GM19438 (cell line): ENCODE results near the gene HSPA6.
A peak's percentile ranks its signal among the peaks of the same experiment; 100 is the strongest.
"Not testable (repeated sequence)": the region's sequence is repeated elsewhere in the genome, so short reads cannot be mapped to it uniquely, and the experiment has no call there.

ENCODE experiments used
- ATAC-seq: cut with Tn5 transposase; IDR thresholded peaks from one replicate; pipeline ENCODE4 v1.9.1; 2021; ENCODE audit warnings: low read depth; ENCODE audit not compliant: unreplicated experiment

The HSPA6 gene

DNA sequence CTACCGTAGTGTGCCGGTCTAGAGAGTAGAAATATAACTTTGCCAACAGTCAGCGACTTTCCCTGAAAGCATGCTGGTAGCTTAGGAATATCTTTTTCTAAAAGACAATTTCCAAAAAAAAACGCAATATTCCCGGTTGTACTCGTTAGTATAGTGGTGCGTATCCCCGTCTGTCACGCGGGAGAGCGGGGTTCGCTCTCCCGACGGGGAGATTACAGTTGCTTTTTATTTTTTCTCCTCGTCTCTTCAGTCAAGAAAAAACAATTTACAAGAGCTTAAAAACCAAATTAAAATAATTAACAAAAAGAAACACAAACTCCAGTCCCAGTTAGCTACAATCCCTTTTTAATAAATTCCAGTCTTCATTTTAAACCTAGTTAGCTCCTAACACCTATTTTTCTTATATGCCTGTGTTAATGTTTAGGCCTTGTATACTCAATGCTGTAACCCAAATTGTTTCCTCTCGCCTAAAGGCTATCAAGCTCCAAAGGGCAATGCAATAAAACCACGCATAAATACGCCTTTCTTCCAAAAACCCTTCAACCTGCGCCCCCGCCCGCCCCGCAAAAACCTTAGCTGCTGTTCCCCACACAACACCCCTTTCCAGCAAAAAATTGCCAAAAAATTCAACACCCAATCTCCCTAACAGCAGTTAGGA lies 7.8 kb downstream of the HSPA6 start:
- no peak for ATAC-seq

DNA sequence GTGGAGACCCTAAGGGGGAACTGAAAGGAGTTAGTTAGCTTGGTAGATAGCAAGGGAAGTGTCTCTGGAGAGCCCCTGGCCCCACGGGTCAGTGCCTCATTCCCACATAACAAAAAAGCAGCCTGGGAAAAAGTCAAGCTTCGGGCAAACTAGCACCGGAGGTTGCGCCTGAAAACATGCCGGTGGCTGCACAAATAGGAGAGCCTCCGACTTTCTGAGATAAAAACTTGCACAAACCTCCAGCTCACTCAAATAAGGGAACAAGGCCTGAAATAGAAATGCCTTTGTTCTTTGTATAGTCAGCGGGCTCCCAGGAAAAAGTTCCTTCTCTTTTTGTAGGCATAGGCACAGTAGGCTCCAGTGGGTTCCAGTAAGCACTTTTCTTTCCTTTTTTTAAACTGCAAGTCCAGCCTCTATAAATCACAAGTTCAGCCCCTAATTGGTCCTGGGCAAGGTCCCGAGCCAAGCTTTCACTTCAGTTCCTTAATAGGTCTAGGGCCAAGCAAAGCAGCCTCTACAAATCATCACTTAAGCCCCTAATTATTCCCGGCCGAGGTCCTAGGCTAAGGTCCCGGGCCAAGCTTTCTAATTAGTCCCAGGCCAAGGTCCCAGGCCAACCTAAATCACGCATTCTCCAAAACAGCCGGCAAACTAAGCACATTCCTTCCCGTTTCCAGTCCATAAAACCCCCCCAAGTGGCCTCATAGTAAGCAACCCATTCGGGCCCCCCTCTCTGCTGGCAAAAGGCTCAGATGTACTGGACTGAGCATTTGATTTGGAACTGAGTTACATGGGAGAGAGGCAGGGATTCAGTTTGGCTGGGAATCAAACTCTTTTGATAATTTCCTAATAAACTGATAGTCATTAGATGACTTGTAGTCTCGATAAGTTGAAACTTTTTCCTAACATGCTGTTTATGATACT lies 8.6 kb downstream of the HSPA6 start:
- not testable (repeated sequence) for ATAC-seq

DNA sequence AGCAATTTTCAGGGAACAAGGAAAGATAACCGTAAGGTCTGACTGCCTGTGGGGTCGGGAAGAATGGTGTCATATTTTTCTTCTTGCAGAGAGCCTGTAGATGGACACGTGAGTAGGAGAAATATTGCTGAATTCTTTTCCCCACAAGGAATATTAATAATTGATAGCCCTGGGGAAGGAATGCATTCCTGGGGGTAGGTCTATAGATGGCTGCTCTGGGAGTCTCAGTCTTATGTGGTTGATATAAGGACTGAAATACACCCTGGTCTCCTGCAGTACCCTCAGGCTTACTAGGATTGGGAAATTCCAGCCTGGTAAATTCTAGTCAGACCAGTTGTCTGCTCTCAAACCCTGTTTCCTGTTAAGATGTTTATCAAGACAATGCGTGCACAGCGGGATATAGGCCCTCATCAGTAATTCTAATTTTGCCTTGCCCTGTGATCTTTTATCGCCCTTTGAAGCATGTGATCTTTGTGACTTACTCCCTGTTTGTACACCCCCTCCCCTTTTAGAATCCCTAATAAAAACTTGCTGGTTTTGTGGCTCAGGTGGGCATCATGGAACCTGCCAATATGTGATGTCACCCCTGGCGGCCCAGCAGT lies 12.8 kb downstream of the HSPA6 start:
- ATAC-seq, result not testable (repeated sequence)

- not testable (repeated sequence) for ATAC-seq
These were observed 14.7 kb downstream of the HSPA6 start for GRCh38 chr1:161538925-161539479.

GRCh38 chr1:161539731-161540569 lies 15.6 kb downstream of the HSPA6 start:
- peak; percentile 53 for ATAC-seq

GRCh38 chr1:161540570-161540960 lies 16.2 kb downstream of the HSPA6 start:
- peak; percentile 31 for ATAC-seq

DNA sequence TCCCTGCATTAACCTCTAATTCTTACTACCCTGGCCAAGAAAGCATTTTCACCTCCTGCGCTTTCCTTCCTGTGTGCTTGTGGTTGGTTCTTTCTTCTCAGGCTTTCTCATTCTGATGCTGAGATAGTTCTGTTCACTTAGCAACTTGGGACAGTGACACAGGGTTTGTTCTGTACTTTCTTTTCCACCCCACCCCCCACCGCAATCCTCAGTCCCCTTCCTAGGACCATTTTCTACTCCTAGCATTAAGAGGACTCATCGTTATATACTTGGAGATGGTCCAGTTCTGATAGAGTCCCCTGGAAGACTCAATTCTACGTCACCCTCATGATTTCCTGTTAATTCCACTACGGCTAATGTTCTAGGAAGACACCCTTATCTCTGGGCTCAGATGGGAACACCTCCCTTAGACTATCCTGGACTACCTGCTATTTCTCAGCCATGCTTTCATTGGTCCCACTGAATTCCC lies 17.8 kb downstream of the HSPA6 start:
- peak; percentile 47 for ATAC-seq

- not testable (repeated sequence) for ATAC-seq
These were observed 18.8 kb downstream of the HSPA6 start for GRCh38 chr1:161543125-161543524.

- ATAC-seq, result not testable (repeated sequence)
These were observed 20.8 kb downstream of the HSPA6 start for GRCh38 chr1:161545005-161545731.

GRCh38 chr1:161547995-161548741 lies 23.8 kb downstream of the HSPA6 start:
- not testable (repeated sequence) for ATAC-seq

DNA sequence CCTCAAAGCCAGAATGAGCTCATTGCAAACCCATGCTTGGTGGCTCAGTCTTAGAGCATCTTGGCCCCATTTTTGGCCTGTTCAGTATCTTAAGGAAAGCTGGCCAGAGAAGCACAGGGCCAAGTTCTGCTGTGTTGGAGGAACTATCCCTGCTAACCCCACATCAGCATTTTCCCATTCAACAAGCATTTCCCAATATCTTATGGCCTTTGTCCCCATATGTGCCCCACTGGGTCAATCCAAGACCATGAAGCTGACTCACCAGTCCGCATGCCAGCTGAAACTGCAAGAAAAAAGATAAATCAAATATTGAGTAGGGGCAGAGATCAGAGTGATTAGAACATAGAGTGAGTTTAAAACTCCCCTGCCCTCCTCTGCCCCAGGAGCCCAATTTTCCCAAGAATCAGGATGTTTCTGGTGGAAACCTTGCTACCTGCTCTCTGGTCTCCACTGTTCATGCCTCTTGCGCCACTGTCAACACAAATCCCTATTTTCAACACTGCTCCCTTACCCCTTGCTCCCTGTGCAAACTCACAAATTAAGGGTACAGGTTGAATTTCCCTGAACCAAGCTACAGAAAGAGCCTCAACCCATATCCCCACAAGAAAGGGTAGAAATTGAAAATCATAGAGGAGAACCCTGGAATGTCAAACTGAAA lies 24.5 kb downstream of the HSPA6 start:
- ATAC-seq, result not testable (repeated sequence)

- no peak for ATAC-seq
These were observed 25.3 kb downstream of the HSPA6 start, which contains the start of gene FCGR3A for GRCh38 chr1:161549652-161550051. FCGR3A (minus strand) TSS chr1:161549818; CDS start chr1:161549736, 82 bp downstream.

DNA sequence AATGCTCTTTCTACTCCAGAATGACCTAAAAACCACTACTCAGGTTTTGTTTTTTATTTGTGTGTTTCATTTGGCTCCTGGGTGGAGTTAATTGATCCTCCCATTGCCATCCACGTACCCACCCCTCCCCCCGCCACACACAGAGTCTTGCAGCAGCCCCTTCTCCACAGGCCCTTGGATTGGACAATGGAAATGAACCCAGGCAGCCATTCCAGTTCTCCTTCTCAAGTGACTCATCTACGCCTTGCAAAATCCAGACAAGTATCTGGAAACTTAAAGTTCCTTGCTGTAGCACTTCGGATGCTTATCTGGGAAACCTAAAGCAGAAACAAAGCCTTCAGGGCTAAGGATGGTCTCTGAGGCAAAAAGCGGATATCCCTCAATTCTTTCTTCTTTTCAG lies 26.6 kb downstream of the HSPA6 start:
- not testable (repeated sequence) for ATAC-seq

DNA sequence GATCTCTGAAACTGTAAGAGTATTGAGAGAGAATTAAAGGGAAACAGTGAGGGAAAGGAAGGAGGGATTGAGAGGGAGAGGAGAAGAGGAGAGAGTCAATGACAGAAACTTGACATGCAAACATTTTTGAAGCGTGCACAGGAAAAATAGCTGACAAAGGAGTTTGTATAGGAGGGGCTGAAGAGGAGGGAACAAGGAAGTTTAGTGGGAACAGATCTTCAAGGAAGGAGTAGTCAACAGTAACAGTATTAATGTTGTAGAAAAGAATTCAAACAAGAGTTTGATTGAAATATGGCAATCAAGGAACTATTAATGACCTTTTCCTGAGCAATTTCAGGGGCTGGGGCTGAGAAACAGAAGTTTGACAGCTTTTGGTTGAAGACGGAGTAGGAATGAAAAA lies 29.3 kb downstream of the HSPA6 start:
- not testable (repeated sequence) for ATAC-seq

- not testable (repeated sequence) for ATAC-seq
These were observed 30.0 kb downstream of the HSPA6 start for GRCh38 chr1:161554340-161554739.

DNA sequence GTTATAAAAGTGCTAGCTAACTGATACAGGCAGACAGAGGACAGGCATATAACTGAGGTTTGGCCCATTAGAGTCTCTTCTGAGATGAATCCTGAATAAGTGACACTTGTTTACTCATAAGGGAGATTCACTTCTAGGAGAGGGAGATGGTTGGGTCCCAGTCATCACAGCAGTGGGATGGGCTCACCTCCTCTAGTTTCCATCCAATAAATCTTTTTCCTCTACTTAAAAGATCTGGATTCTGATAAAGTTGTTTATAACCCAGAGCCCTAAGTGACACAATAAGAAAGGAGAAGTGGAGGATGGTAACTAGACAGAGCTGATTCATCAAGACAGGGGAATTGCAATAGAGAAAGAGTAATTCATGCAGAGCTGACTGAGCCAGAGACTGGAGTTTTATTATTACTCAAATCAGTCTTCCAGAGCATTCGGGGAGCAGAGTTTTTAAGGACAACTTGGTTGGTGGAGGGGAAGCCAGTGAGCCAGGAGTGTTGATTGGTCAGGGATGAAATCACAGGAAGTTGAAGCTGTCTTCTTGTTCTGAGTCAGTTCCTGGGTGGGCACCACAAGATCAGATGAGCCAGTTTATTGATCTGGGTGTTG lies 30.6 kb downstream of the HSPA6 start:
- ATAC-seq, result not testable (repeated sequence)

- ATAC-seq, result not testable (repeated sequence)
These were observed 31.8 kb downstream of the HSPA6 start for GRCh38 chr1:161556143-161556542.
